Pericardium fibroblast (primary cell): ENCODE results near the gene PVRIG. TPM values are rescaled to one million over a fixed set of nuclear protein-coding genes. Genes with fewer than 3 reads are reported as not detected.

Source experiments
- total RNA-seq: library from RNA; depleted of rRNA; stranded (reverse); fragments of >200 nt; gene quantifications from 2 replicates; pipeline ENCODE4 v1.2.3, GENCODE V29; 2015

The PVRIG gene
- not detected in 2 replicates for total RNA-seq

DNA sequence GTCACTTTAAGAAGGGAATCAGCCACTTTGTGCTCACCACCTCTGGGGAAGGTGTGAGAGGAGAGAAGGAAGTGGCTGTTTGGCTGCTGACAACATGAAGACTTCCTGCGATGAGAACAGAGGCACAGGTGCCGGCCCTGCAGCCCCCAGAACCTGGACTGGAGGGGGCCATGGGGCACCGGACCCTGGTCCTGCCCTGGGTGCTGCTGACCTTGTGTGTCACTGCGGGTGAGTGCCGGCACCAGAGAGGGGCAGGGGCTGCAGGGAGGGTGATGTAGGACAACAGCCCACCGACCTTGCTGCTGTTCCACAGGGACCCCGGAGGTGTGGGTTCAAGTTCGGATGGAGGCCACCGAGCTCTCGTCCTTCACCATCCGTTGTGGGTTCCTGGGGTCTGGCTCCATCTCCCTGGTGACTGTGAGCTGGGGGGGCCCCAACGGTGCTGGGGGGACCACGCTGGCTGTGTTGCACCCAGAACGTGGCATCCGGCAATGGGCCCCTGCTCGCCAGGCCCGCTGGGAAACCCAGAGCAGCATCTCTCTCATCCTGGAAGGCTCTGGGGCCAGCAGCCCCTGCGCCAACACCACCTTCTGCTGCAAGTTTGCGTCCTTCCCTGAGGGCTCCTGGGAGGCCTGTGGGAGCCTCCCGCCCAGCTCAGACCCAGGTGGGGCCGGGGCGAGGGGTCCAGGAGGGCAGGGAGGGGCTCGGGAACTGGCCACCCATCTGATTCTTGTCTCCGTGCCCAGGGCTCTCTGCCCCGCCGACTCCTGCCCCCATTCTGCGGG lies at the start of gene PVRIG:
PVRIG (plus strand) TSS at position 149 of the 785 bp plus-strand sequence; CDS start at position 171, 22 bp downstream.

DNA sequence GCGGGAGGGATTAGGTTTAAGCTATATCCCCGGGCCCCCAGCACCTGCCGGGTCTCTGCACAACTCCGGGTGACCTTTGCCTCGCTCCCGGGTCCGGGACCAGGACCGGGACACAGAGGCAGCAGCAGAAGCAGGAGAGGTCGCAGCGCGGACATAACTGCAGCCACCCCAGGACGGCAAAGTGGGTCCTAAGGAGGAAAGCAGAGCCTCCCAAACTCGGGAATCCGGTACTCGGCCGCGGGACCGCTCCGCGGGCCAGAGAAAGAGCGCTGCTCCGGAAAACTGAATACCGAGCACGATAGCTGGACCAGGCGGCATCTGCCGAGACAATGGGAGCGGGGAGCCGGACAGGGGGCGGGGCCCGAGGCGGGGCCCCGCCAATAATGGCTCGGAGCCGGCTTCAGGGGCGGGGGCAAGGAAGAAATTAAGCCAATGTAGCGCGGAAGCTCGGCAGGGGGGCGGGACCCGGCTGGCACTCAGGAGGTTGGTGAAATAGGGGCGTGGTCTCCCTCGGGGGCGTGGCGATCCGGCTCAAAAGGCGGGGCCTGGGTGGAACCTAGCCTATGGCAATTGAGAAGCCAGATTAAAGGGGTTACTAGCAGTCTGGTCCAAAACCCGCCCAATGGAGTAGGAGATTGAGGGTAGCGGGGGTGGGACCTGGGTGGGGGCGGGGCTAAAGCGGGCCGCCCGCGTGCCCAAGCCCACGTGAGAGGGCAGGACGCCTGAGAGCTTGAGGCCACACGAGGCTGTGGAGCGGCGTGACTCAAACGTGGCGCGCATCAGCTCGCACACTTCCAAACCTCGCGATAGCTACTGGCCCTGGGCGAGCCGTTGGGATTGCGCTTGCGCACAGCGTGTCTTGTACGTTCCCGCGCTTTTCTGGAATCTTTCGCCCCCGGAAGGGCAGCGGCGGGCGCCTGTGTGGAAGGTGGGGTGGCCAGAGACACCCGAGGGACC lies 42.4 kb upstream of the PVRIG start, which contains the start of the genes GPC2 and STAG3:
GPC2 (minus strand) TSS at position 337 of the 957 bp plus-strand sequence; CDS start at position 155, 182 bp downstream.
STAG3 (plus strand) TSS at position 874 of the 957 bp plus-strand sequence. CDS start 2,639 bp downstream, outside the sequence.

Other genes with a start within 250 kb of the PVRIG start
- gene AZGP1, start 243.9 kb upstream of the PVRIG start, total RNA-seq = 0.09 and 4.1 TPM in 2 replicates
- gene ZKSCAN1, start 204.4 kb upstream of the PVRIG start, total RNA-seq = 16.1 and 22.1 TPM in 2 replicates
- 11.3 and 19.2 TPM in 2 replicates for gene ZSCAN21, start 170.2 kb upstream of the PVRIG start, total RNA-seq
- gene ZNF3, start 138.2 kb upstream of the PVRIG start, total RNA-seq = 12.5 and 12.9 TPM in 2 replicates
- 55.5 and 58.3 TPM in 2 replicates for gene COPS6, start 131.0 kb upstream of the PVRIG start, total RNA-seq
- gene MCM7, start 118.6 kb upstream of the PVRIG start, total RNA-seq = 14.5 and 19.7 TPM in 2 replicates
- 17.5 and 18.7 TPM in 2 replicates for gene AP4M1, start 118.3 kb upstream of the PVRIG start, total RNA-seq
- 40.3 and 63.7 TPM in 2 replicates for gene TAF6, start 100.6 kb upstream of the PVRIG start, total RNA-seq
- 25.0 and 28.7 TPM in 2 replicates for gene CNPY4, start 100.3 kb upstream of the PVRIG start, total RNA-seq
- 3.1 and 3.2 TPM in 2 replicates for gene MBLAC1, start 93.0 kb upstream of the PVRIG start, total RNA-seq
- gene LAMTOR4, start 71.0 kb upstream of the PVRIG start, total RNA-seq = 143 and 196 TPM in 2 replicates
- 4.2 and 10.3 TPM in 2 replicates for gene TRAPPC14, start 61.2 kb upstream of the PVRIG start, total RNA-seq
- gene GAL3ST4, start 51.3 kb upstream of the PVRIG start, total RNA-seq = 2.0 and 4.5 TPM in 2 replicates
- 0.23 and 5.0 TPM in 2 replicates for gene GPC2, start 42.6 kb upstream of the PVRIG start, total RNA-seq
- gene STAG3, start 42.0 kb upstream of the PVRIG start, total RNA-seq = 0.17 and 0.23 TPM in 2 replicates
- gene SPDYE3, start 87.8 kb downstream of the PVRIG start, total RNA-seq = not detected in 2 replicates
- gene PILRB, start 138.2 kb downstream of the PVRIG start, total RNA-seq = 6.8 and 12.7 TPM in 2 replicates
- gene PILRA, start 153.5 kb downstream of the PVRIG start, total RNA-seq = 2.2 and 5.6 TPM in 2 replicates
- 0.58 and 2.4 TPM in 2 replicates for gene ZCWPW1, start 208.8 kb downstream of the PVRIG start, total RNA-seq
- 25.7 and 32.7 TPM in 2 replicates for gene MEPCE, start 209.9 kb downstream of the PVRIG start, total RNA-seq
- gene PPP1R35, start 216.5 kb downstream of the PVRIG start, total RNA-seq = 23.6 and 33.3 TPM in 2 replicates
- 8.4 TPM in 1 of 2 replicates, not detected in the other for gene SPACDR, start 244.3 kb downstream of the PVRIG start, total RNA-seq